ENCODE measurements around the gene SLC6A3. TPM values are rescaled to one million over a fixed set of nuclear protein-coding genes. Genes with fewer than 3 reads are reported as not detected.
"Not testable (repeated sequence)": the region's sequence is repeated elsewhere in the genome, so short reads cannot be mapped to it uniquely, and the experiment has no call there.

The SLC6A3 gene
- total RNA-seq, 1 donor from 2014 or later: not detected

DNA sequence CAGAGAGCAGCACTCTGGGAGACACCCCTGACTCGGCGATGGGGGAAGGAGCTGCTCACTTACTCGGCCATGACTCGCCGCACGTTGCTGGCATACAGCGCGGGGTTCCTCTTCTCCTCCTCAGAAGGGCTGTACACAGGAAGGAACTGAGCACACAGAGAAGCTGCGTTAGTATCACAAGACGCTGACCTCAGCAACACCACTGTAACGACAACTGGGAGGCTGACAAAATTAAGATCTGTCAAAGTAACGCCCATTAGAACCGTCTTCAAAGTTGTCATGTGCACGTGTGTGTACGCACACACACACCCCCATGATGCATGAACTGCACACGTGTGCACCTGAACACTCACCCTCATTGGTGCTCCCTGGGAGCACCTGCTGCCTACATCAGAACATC lies 32.1 kb upstream of the SLC6A3 start:
- TF ChIP-seq, protein P1, sequence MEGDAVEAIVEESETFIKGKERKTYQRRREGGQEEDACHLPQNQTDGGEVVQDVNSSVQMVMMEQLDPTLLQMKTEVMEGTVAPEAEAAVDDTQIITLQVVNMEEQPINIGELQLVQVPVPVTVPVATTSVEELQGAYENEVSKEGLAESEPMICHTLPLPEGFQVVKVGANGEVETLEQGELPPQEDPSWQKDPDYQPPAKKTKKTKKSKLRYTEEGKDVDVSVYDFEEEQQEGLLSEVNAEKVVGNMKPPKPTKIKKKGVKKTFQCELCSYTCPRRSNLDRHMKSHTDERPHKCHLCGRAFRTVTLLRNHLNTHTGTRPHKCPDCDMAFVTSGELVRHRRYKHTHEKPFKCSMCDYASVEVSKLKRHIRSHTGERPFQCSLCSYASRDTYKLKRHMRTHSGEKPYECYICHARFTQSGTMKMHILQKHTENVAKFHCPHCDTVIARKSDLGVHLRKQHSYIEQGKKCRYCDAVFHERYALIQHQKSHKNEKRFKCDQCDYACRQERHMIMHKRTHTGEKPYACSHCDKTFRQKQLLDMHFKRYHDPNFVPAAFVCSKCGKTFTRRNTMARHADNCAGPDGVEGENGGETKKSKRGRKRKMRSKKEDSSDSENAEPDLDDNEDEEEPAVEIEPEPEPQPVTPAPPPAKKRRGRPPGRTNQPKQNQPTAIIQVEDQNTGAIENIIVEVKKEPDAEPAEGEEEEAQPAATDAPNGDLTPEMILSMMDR (IDR thresholded peaks at IDR 0.05): no peak
- Mint-ChIP-seq H3K4me3 (ENCODE audit: unreplicated experiment) (no peak overlapping the region), H3K27ac (ENCODE audit: unreplicated experiment) (no peak overlapping the region), H3K9me3 (ENCODE audit: low read depth) (no peaks in the 10 kb centered on the region), H3K4me1 (ENCODE audit: low read depth) (no peaks in the 10 kb centered on the region), H3K27me3 (ENCODE audit: low read depth) (no peaks in the 10 kb centered on the region), H3K36me3 (ENCODE audit: low read depth) (peaks cover 18% of the 10 kb centered on the region)
- DNase-seq (ENCODE audit: low spot score): no peak

DNA sequence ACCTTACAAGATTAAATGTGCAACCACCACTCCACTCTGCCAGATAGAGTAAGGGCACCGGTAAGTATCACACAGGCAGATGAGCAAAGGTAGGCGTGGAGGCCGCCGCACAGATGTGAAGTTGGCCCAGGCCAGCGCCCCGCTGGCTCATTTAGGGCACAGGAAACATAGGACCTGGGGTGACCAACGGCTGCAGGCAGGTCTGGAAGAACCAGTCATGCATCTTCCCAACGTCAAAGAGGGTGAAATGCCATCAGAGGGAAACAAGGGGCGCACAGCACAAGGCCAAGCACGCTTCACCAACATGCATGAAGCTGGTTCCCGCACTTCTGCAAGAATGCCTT lies 31.7 kb upstream of the SLC6A3 start:
- H3K4me3 Mint-ChIP-seq (ENCODE audit: unreplicated experiment): no peak overlapping the region
- TF ChIP-seq, protein P1 (IDR thresholded peaks at IDR 0.05): no peak
- peaks cover 19% of the 10 kb centered on the region for H3K36me3 Mint-ChIP-seq (ENCODE audit: low read depth)
- H3K27ac Mint-ChIP-seq (ENCODE audit: unreplicated experiment): no peak overlapping the region
- H3K9me3 Mint-ChIP-seq (ENCODE audit: low read depth): no peaks in the 10 kb centered on the region
- no peak for DNase-seq (ENCODE audit: low spot score)
- H3K4me1 Mint-ChIP-seq (ENCODE audit: low read depth): no peaks in the 10 kb centered on the region
- no peaks in the 10 kb centered on the region for H3K27me3 Mint-ChIP-seq (ENCODE audit: low read depth)

DNA sequence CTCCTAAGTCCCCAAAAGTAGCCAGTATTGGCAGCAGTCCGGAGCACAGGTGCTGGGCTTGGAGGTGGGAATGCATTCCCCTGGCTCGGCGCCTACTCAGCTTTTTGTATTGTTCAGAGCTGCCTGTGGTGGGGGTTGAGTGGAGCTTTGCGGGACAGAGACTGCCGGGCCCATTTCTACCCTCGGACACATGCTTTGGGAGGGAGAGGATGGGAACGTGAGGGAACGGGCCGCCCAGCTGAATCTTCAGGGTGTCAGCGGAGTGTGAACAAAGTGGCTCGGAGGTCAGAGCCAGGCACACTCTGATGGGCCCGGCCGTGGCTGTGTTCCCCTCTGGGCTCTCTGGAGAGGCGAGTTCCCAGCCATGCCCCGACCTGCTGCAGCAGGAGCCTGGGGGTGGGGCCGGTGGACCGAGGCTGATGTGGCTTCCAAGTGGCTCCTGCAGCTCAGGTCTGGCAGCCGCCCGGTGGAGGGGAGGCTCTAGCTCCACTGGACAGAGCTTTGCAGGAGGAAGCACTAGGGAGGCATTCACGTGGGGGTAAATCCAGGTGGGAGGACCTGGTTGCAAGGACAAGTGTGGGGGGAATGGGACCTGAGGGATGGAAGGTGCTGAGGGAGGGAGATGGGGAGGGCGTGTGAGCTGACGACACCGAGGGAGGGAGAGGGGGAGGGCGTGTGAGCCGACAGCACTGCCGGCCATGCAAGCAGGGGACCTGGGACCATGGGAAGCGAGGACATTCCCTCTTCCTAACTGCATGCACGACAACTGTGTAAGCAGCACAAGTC lies 31.1 kb upstream of the SLC6A3 start:
- Mint-ChIP-seq H3K27ac (ENCODE audit: unreplicated experiment) (no peak overlapping the region), H3K36me3 (ENCODE audit: low read depth) (peaks cover 25% of the 10 kb centered on the region)
- TF ChIP-seq, protein P1 (IDR thresholded peaks at IDR 0.05): no peak

DNA sequence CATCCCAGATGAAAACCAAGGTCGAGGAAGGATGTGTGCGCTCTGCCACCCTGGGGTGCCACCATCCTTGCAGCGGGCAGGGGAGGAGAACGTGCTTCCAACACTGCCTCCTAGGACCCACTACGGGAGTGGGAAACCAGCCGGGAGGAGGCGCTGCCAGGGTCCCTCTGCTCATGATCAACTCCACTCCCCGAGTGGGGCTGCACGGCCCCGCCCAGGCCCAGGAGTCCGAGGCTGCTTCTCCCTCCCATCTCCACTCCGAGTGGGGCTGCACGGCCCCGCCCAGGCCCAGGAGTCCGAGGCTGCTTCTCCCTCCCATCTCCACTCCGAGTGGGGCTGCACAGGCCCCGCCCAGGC lies 30.3 kb upstream of the SLC6A3 start:
- not testable (repeated sequence) for H3K27ac Mint-ChIP-seq (ENCODE audit: unreplicated experiment); H3K4me1 Mint-ChIP-seq (ENCODE audit: low read depth); H3K4me3 Mint-ChIP-seq (ENCODE audit: unreplicated experiment); H3K9me3 Mint-ChIP-seq (ENCODE audit: low read depth); H3K27me3 Mint-ChIP-seq (ENCODE audit: low read depth)
- H3K36me3 Mint-ChIP-seq (ENCODE audit: low read depth): peaks cover 25% of the 10 kb centered on the region
- peak; percentile 86 for DNase-seq (ENCODE audit: low spot score)

More for the DNA sequence above, 31.1 kb upstream of the SLC6A3 start:
- H3K4me1 Mint-ChIP-seq (ENCODE audit: low read depth): no peaks in the 10 kb centered on the region
- no peaks in the 10 kb centered on the region for H3K27me3 Mint-ChIP-seq (ENCODE audit: low read depth)
- no peaks in the 10 kb centered on the region for H3K9me3 Mint-ChIP-seq (ENCODE audit: low read depth)
- peak; percentile 79 for DNase-seq (ENCODE audit: low spot score)
- no peak overlapping the region for H3K4me3 Mint-ChIP-seq (ENCODE audit: unreplicated experiment)

GRCh38 chr5:1474866-1475543 lies 29.8 kb upstream of the SLC6A3 start:
- Mint-ChIP-seq H3K36me3 (ENCODE audit: low read depth) (peaks cover 24% of the 10 kb centered on the region), H3K27me3 (ENCODE audit: low read depth) (no peaks in the 10 kb centered on the region), H3K9me3 (ENCODE audit: low read depth) (no peaks in the 10 kb centered on the region), H3K27ac (ENCODE audit: unreplicated experiment) (no peak overlapping the region), H3K4me1 (ENCODE audit: low read depth) (no peaks in the 10 kb centered on the region), H3K4me3 (ENCODE audit: unreplicated experiment) (no peak overlapping the region)
- TF ChIP-seq, protein P1 (IDR thresholded peaks at IDR 0.05): no peak
- DNase-seq (ENCODE audit: low spot score): no peak

Measured in chondrocyte (in vitro differentiated cells).